Mammary microvascular endothelial cell (primary cell): ENCODE results near the gene GAS7. TPM values are rescaled to one million over a fixed set of nuclear protein-coding genes. Genes with fewer than 3 reads are reported as not detected.

ENCODE experiments used
- total RNA-seq: library from RNA; depleted of rRNA; stranded (reverse); fragments of >200 nt; gene quantifications from 2 replicates; pipeline ENCODE4 v1.2.3, GENCODE V29; 2015

The GAS7 gene
- 0.60 and 0.89 TPM in 2 replicates for total RNA-seq

DNA sequence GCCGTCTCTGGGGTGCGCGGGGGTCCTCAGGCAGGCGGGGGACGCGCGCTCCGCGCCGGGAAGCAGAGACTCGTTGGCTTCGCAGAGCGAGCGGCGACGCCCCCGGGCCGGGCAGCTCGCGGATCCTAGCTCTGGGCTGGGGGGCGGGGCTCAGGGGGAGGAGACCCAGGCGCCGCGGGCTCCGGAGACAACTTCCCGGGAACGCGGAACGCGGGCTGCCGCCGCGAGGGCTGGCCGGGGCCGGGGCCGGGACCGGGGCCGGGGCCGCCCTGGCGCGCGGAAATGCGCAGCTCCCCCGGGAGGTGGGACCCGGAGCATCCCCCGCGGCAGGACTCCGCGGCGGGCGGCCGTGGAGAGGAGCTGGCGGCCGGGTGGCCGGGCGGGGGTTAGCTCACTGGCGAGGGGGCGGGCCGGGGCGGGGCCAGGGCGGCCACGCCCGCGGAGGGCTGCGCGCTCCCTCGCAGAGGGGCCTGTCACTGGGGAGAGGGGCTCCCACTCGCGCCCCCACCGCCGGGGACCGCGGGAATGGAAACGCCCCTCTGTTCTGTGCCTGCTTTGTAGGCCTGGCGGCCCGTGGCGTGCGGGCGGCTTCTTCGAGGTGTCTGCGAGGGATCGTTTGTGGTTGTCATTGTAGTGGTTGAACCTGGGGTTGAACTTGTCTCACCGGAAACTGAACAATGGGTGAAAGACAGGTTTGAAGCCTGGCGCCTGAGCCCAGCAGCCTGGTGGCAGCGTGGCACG is at the start of gene GAS7:
Gene GAS7, minus strand, starts transcription at position 98 of the 741 bp plus-strand sequence.

DNA sequence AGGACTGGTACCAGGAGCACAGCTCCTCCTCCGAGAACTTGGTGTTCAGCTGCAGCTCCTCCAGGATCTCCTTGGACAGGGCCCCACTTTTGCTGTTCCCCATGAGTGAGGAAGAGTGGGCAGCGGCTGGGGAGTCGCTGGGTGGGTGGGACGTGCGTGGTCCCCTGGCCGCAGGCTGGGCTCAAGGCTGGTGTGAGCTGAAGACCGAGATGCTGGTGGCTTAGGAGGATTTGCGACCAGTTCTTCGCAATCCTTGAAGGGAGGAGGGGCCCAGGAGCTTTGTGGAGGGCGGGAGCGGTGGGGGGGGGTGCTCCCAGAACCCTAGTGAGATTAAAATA is 293.4 kb downstream of the GAS7 start, which contains the start of gene RCVRN:
Gene RCVRN, minus strand, starts transcription at position 194 of the 338 bp plus-strand sequence. Its CDS starts 91 bp downstream, at position 103.

Other genes starting within 250 kb of the GAS7 start
- not detected in 2 replicates for gene MYH13, start 174.4 kb upstream of the GAS7 start, total RNA-seq
- gene MYH8, start 223.3 kb upstream of the GAS7 start, total RNA-seq, result not detected in 2 replicates